ENCODE results near the gene FBXO45.

- TF ChIP-seq, protein P1, sequence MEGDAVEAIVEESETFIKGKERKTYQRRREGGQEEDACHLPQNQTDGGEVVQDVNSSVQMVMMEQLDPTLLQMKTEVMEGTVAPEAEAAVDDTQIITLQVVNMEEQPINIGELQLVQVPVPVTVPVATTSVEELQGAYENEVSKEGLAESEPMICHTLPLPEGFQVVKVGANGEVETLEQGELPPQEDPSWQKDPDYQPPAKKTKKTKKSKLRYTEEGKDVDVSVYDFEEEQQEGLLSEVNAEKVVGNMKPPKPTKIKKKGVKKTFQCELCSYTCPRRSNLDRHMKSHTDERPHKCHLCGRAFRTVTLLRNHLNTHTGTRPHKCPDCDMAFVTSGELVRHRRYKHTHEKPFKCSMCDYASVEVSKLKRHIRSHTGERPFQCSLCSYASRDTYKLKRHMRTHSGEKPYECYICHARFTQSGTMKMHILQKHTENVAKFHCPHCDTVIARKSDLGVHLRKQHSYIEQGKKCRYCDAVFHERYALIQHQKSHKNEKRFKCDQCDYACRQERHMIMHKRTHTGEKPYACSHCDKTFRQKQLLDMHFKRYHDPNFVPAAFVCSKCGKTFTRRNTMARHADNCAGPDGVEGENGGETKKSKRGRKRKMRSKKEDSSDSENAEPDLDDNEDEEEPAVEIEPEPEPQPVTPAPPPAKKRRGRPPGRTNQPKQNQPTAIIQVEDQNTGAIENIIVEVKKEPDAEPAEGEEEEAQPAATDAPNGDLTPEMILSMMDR (IDR thresholded peaks at IDR 0.05), result no peak
- TF ChIP-seq POLR2A (IDR thresholded peaks at IDR 0.05), result no peak
Observed at GRCh38 chr3:196620684-196621083, 52.2 kb downstream of the FBXO45 start.

Data from right lobe of liver (tissue), 4 donors.